ENCODE measurements around the gene GNAZ. TPM values are rescaled to one million over a fixed set of nuclear protein-coding genes. Genes with fewer than 3 reads are reported as not detected.

Gene GNAZ
- polyA plus RNA-seq, 2 of the 4 experiments (the other 2 are of a cell fraction), result 1.9 to 2.5 TPM

DNA sequence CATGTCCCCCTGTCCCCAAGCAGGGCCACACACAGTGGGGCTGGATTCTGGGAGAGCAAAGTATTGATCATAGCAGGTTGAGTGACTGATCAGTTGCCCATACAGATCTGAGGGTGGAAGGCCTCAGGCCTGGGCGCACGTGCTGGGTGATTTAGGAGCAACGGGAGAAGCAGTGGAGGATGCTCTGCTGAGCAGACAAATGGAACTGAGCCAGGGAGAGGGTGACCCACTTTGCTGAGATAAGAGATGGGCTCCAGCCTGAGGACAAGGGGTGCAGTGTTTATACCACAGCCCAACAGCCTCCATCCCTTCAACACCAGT, 15.0 kb downstream of the GNAZ start:
- TF ChIP-seq EHF (CRISPR knock-in tag; IDR thresholded peaks at IDR 0.05) (no peak), HOXB13 (CRISPR knock-in tag; IDR thresholded peaks at IDR 0.05; ENCODE audit: low read depth) (no peak), E2F6 (IDR thresholded peaks at IDR 0.05; ENCODE audit: borderline replicate concordance, low read depth) (no peak), ZC3H11A (IDR thresholded peaks at IDR 0.05) (no peak), FOSL2 (IDR thresholded peaks at IDR 0.05) (no peak), FOSL2 (CRISPR knock-in tag; IDR thresholded peaks at IDR 0.05) (no peak), ZFP36 (IDR thresholded peaks at IDR 0.05; ENCODE audit: borderline replicate concordance, partially characterized antibody) (no peak), JUN (IDR thresholded peaks at IDR 0.05) (no peak)
- TF ChIP-seq, protein P1, sequence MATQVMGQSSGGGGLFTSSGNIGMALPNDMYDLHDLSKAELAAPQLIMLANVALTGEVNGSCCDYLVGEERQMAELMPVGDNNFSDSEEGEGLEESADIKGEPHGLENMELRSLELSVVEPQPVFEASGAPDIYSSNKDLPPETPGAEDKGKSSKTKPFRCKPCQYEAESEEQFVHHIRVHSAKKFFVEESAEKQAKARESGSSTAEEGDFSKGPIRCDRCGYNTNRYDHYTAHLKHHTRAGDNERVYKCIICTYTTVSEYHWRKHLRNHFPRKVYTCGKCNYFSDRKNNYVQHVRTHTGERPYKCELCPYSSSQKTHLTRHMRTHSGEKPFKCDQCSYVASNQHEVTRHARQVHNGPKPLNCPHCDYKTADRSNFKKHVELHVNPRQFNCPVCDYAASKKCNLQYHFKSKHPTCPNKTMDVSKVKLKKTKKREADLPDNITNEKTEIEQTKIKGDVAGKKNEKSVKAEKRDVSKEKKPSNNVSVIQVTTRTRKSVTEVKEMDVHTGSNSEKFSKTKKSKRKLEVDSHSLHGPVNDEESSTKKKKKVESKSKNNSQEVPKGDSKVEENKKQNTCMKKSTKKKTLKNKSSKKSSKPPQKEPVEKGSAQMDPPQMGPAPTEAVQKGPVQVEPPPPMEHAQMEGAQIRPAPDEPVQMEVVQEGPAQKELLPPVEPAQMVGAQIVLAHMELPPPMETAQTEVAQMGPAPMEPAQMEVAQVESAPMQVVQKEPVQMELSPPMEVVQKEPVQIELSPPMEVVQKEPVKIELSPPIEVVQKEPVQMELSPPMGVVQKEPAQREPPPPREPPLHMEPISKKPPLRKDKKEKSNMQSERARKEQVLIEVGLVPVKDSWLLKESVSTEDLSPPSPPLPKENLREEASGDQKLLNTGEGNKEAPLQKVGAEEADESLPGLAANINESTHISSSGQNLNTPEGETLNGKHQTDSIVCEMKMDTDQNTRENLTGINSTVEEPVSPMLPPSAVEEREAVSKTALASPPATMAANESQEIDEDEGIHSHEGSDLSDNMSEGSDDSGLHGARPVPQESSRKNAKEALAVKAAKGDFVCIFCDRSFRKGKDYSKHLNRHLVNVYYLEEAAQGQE (IDR thresholded peaks at IDR 0.05), result no peak
- TF ChIP-seq, protein P2, sequence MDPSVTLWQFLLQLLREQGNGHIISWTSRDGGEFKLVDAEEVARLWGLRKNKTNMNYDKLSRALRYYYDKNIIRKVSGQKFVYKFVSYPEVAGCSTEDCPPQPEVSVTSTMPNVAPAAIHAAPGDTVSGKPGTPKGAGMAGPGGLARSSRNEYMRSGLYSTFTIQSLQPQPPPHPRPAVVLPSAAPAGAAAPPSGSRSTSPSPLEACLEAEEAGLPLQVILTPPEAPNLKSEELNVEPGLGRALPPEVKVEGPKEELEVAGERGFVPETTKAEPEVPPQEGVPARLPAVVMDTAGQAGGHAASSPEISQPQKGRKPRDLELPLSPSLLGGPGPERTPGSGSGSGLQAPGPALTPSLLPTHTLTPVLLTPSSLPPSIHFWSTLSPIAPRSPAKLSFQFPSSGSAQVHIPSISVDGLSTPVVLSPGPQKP (IDR thresholded peaks at IDR 0.05; ENCODE audit: low read depth, low read length), result no peak
- peaks cover 7% of the 10 kb centered on the region; the same call in 1 of the 3 replicates for H3K4me1 ChIP-seq
- ATAC-seq (no peak), DNase-seq (ENCODE audit: low read depth in 1 of 2, low spot score in 1 of 2) (no peak), FAIRE-seq (no peak)
- ChIA-PET CTCF (interaction anchor here (1.2 kb wide), 1 partner anchor 47 kb away, joined by 3 read pairs; no protein-coding TSS in a partner anchor), POLR2A (no interaction called here)
- WGBS (ENCODE audit: missing lambda C conversion rate), result 96% methylated on average over 3 of the region's 3 CpGs
- no peak overlapping the region for H3K27ac ChIP-seq
- H3K4me2 ChIP-seq, result no peak overlapping the region
- H3K4me3 ChIP-seq, result no peak overlapping the region
- no peaks in the 10 kb centered on the region for H3K9me3 ChIP-seq

DNA sequence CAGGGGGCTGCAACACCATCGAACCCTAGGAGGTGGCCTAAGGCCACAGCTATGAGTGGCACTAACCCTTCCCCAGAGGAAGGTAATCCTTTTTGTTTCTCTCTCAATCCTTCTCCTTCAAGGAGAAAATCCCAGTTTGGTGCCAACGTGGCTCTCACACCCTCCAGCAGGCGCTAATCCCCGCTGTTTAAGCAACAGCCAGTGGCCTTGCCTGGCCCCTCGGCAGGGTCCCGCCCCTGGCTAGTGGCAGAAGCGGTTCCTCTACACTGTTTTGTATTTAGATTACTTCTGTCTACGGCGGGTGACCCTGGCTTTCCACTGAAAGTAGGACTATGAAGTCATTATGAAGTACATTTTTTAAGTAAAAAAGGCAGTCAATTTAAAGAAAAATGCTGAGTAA, 15.5 kb downstream of the GNAZ start:
- Histone ChIP-seq H3K4me3 (no peak overlapping the region), H3K4me2 (no peak overlapping the region), H3K9me3 (no peaks in the 10 kb centered on the region), H3K27ac (no peak overlapping the region), H3K4me1 (peaks cover 7% of the 10 kb centered on the region; the same call in 1 of the 3 replicates)
- FAIRE-seq (no peak), ATAC-seq (no peak), DNase-seq (ENCODE audit: low read depth in 1 of 2, low spot score in 1 of 2) (no peak)
- CTCF ChIA-PET, result interaction anchor here (1.2 kb wide), 1 partner anchor 47 kb away, joined by 3 read pairs; no protein-coding TSS in a partner anchor
- TF ChIP-seq PHF8 (IDR thresholded peaks at IDR 0.05; ENCODE audit: borderline replicate concordance, low read depth), result no peak
- TF ChIP-seq CHD4 (IDR thresholded peaks at IDR 0.05; ENCODE audit: borderline replicate concordance), result no peak
- TF ChIP-seq RARB (CRISPR knock-in tag; IDR thresholded peaks at IDR 0.05), result no peak
- no peak for TF ChIP-seq HOXB13 (CRISPR knock-in tag; IDR thresholded peaks at IDR 0.05; ENCODE audit: low read depth)
- no peak for TF ChIP-seq RCOR1 (IDR thresholded peaks at IDR 0.05; ENCODE audit: low read depth, low read length)
- no peak for TF ChIP-seq SREBF2 (IDR thresholded peaks at IDR 0.05)
- TF ChIP-seq POLR2A (IDR thresholded peaks at IDR 0.05; ENCODE audit: low read length), result no peak
- TF ChIP-seq EP300 (IDR thresholded peaks at IDR 0.05), result no peak
- TF ChIP-seq MYC (IDR thresholded peaks at IDR 0.05; ENCODE audit: borderline replicate concordance, low read length), result no peak
- no peak for TF ChIP-seq FOSB (CRISPR knock-in tag; IDR thresholded peaks at IDR 0.05)
- TF ChIP-seq EHF (CRISPR knock-in tag; IDR thresholded peaks at IDR 0.05), result no peak
- TF ChIP-seq, protein P3, sequence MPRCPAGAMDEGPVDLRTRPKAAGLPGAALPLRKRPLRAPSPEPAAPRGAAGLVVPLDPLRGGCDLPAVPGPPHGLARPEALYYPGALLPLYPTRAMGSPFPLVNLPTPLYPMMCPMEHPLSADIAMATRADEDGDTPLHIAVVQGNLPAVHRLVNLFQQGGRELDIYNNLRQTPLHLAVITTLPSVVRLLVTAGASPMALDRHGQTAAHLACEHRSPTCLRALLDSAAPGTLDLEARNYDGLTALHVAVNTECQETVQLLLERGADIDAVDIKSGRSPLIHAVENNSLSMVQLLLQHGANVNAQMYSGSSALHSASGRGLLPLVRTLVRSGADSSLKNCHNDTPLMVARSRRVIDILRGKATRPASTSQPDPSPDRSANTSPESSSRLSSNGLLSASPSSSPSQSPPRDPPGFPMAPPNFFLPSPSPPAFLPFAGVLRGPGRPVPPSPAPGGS (IDR thresholded peaks at IDR 0.05), result no peak
- TF ChIP-seq BHLHE40 (IDR thresholded peaks at IDR 0.05; ENCODE audit: low read depth, low read length), result no peak
- no peak for TF ChIP-seq CBX2 (IDR thresholded peaks at IDR 0.05; ENCODE audit: borderline replicate concordance, low read depth)
- no peak for TF ChIP-seq ZNF302 (CRISPR knock-in tag; IDR thresholded peaks at IDR 0.05)
- no peak for TF ChIP-seq KDM5A (IDR thresholded peaks at IDR 0.05)
- TF ChIP-seq, protein P4, sequence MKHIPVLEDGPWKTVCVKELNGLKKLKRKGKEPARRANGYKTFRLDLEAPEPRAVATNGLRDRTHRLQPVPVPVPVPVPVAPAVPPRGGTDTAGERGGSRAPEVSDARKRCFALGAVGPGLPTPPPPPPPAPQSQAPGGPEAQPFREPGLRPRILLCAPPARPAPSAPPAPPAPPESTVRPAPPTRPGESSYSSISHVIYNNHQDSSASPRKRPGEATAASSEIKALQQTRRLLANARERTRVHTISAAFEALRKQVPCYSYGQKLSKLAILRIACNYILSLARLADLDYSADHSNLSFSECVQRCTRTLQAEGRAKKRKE (CRISPR knock-in tag; IDR thresholded peaks at IDR 0.05; ENCODE audit: low read depth), result no peak
- TF ChIP-seq HDAC2 (IDR thresholded peaks at IDR 0.05), result no peak
- POLR2A ChIA-PET, result no interaction called here
- 88% methylated on average over 8 of the region's 9 CpGs for WGBS (ENCODE audit: missing lambda C conversion rate)

Data from A549 (cell line).